Nucleus accumbens (tissue), 56 donors: Measurements from ENCODE around the gene DDX10.
"Not testable (repeated sequence)": the region's sequence is repeated elsewhere in the genome, so short reads cannot be mapped to it uniquely, and the experiment has no call there.

Experiments
- DNase-seq, 56 donors: peaks; one replicate each; lab custom pipeline; 2025; lab: John Stamatoyannopoulos, UW

DDX10 gene

GRCh38 chr11:108766596-108767173 lies 101.8 kb downstream of the DDX10 start:
- no peak for DNase-seq

GRCh38 chr11:108768370-108768769 lies 103.5 kb downstream of the DDX10 start:
- DNase-seq = no peak

- no peak for DNase-seq
Measured at GRCh38 chr11:108768964-108769363, 104.1 kb downstream of the DDX10 start.

GRCh38 chr11:108774037-108774730 lies 109.3 kb downstream of the DDX10 start:
- DNase-seq = no peak

- DNase-seq = no peak
Measured at GRCh38 chr11:108775324-108775723, 110.5 kb downstream of the DDX10 start.

GRCh38 chr11:108779147-108779546 lies 114.3 kb downstream of the DDX10 start:
- not testable (repeated sequence) for DNase-seq

- DNase-seq = no peak
Measured at GRCh38 chr11:108780119-108780518, 115.2 kb downstream of the DDX10 start.

GRCh38 chr11:108781946-108782345 lies 117.1 kb downstream of the DDX10 start:
- no peak for DNase-seq

GRCh38 chr11:108786281-108786990 lies 121.6 kb downstream of the DDX10 start:
- DNase-seq = no peak

GRCh38 chr11:108787105-108787504 lies 122.2 kb downstream of the DDX10 start:
- DNase-seq = no peak

GRCh38 chr11:108788565-108789199 lies 123.8 kb downstream of the DDX10 start:
- no peak for DNase-seq

GRCh38 chr11:108790501-108791299 lies 125.8 kb downstream of the DDX10 start:
- DNase-seq = no peak

GRCh38 chr11:108793138-108793537 lies 128.3 kb downstream of the DDX10 start:
- no peak for DNase-seq

- no peak for DNase-seq
Measured at GRCh38 chr11:108793611-108794010, 128.7 kb downstream of the DDX10 start.

- no peak for DNase-seq
Measured at GRCh38 chr11:108796551-108796950, 131.7 kb downstream of the DDX10 start.

GRCh38 chr11:108797578-108798100 lies 132.8 kb downstream of the DDX10 start:
- DNase-seq = no peak

GRCh38 chr11:108802492-108802891 lies 137.6 kb downstream of the DDX10 start:
- no peak for DNase-seq

- no peak for DNase-seq
Measured at GRCh38 chr11:108803776-108804175, 138.9 kb downstream of the DDX10 start.

GRCh38 chr11:108804511-108804910 lies 139.6 kb downstream of the DDX10 start:
- no peak for DNase-seq

GRCh38 chr11:108805030-108805429 lies 140.2 kb downstream of the DDX10 start:
- DNase-seq = no peak
